GM19238 (cell line): ENCODE results near the gene MYOM1.

Experiments
- DNase-seq: peaks from one replicate; pipeline ENCODE4 v3.0.0; 2011; ENCODE audit warnings: low spot score; ENCODE audit not compliant: insufficient read length

MYOM1 gene

GRCh38 chr18:3190610-3191009 lies 29.2 kb downstream of the MYOM1 start:
- no peak for DNase-seq

- DNase-seq, result no peak
Observed at GRCh38 chr18:3189884-3190283, 29.9 kb downstream of the MYOM1 start.

- DNase-seq, result no peak
Observed at GRCh38 chr18:3186678-3187658, 32.8 kb downstream of the MYOM1 start.

DNA sequence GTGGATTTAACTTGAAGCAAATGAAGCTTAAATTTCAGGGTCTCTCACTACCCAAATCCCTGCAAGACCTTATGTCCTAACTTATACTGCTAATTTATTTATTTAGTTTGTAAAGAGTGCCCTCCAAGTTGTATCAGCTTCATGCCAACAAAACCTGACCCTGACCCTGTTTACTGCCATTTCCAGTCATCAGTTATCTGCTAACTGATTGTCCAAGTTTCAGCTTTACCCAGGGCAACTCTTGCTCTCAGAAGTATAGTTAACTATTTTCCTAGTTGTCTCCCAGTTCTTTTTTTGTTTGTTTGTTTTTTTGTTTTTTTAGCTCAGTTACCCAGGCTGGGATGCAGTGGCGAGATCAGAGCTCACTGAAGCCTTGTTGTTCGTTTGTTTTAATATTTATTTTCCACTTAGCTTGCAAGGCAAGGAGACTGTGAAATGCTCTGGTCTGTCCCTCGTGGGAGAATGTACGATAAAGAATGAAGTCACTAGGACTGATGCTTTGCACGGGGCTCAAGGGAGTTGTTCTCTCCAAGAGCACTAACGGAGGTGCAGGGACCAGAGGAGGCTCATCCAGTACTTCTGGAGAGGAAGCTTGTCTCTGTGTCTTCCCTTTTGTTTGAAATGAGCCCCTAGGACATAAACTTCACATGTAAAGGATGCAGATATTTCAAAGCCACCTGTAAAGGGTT lies 35.3 kb downstream of the MYOM1 start:
- no peak for DNase-seq

- no peak for DNase-seq
Observed at GRCh38 chr18:3183103-3183717, 36.6 kb downstream of the MYOM1 start.

GRCh38 chr18:3180325-3180724 lies 39.4 kb downstream of the MYOM1 start:
- no peak for DNase-seq

DNA sequence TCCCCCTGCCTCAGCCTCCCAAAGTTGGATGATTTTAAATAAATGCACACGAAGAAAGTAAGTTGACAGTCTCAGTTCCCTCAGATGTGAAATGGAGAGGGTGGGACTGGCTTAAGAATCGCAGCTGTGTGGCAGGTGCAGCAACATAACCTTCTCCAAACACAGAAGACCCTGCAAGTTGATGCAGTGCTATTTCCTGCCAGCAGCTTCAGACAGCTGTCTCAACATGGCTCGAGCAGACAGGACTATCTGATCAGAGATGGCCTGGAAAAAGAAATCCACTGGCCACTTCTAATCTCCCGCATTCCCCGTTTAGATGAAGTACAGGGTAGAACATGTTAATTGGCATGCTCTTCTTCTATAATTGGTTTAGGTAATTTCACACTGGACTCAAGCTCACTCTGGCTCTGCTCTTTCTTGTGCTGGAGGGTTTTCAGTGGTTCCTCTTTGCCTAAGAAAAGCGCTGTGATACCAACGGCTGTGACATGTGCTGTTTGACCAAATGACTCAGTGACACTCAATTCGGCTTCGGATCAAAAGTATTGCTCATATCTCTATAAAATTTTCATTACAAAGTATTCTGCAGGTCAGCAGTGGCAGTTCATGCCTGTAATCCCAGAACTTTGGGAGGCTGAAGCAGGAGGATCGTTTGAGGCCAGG lies 40.2 kb downstream of the MYOM1 start:
- DNase-seq, result peak; percentile 29

GRCh38 chr18:3177902-3178687 lies 41.7 kb downstream of the MYOM1 start:
- peak; percentile 45 for DNase-seq

- DNase-seq, result no peak
Observed at GRCh38 chr18:3175195-3175758, 44.5 kb downstream of the MYOM1 start.

DNA sequence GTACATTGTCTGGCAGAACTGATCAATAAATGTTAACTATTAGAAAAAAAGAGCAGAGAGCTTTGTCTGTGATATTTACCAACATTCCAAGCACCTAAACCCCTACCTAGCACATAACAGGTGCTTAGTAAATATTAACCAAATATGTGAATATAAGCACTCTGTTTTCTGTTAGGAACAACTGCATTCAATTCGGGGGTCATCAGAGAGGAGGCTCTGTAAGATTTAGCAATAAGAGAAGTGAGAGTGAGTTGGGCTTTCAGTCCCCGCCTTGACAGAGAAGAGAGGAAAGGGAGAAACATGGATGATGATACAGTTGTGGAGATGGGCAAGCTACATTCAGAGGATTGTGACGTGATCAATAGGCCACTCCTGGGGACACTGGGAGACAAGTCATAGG lies 47.7 kb downstream of the MYOM1 start:
- DNase-seq, result no peak

DNA sequence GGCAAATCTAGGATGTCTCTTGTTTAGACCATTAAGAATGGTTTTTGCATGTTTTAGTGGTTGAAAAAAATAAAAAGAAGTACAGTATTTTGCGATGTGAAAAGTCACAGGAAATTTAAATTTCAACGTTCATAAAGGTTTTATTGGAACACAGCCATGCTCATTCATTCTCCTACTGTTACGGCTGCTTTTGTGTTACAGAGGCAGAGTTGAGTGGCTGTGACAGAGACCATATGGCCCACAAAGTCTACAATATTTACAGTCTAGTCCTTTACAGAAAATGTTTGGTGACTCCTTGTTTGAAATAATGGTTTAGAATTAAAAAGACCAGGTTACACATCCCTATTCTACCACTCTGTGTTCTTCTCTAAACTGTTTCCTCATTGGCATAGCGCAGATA lies 48.1 kb downstream of the MYOM1 start:
- DNase-seq, result no peak

GRCh38 chr18:3170441-3171161 lies 49.2 kb downstream of the MYOM1 start:
- DNase-seq, result no peak

DNA sequence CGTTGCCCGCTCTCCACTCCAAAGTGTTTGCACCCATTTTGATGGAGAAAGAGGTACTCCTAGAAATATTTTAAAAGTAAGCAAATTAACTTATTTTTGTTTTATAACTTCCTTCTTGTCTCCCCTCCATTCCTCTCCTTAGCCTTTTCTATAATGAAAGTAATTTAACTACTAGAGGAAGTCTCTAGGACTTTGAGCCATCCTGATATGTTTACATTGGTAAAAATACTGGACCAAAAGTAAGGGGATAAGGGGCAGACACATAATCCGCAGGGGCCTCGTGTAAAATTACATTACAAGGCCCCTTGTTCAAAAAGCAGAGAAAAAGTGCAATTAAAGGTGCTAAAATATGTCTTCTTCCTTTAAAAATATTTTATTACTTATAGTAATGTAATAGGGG lies 55.4 kb downstream of the MYOM1 start:
- no peak for DNase-seq

DNA sequence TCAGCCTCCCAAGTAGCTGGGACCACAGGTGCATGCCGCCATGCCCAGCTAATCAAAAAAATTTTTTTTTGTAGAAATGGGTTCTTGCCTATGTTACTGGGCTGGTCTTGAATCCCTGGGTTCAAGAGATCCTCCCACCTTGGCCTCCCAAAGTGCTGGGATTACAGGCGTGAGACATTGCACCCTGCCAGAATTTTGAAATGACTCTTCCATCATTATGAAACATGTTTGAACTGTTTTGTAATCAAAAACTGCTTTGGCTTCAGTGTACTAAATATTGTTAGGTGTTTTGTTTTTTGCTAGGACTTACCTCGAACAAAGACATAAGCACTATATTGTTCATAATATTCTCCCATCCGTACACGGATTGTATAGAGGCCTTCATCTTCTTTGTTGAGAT lies 55.8 kb downstream of the MYOM1 start:
- DNase-seq, result no peak

GRCh38 chr18:3162181-3162580 lies 57.6 kb downstream of the MYOM1 start:
- DNase-seq, result no peak

DNA sequence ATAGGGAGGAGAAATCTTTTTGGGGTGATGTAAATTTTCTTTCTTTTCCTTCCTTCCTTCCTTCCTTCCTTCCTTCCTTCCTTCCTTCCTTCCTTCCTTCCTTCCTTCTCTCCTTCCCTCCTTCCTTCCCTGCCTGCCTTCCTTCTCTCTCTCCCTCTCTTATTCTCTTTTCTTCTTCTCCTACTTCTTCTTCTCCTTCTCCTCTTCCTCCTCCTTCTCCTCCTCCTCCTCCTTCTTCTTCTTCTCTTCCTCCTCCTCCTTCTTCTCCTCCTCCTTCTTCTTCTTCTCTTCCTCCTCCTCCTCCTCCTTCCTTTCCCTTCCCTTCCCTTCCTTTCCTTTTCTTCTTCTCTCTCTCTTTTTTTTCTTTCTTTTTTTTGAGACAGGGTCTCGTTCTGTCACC lies 59.9 kb downstream of the MYOM1 start:
- DNase-seq, result no peak

GRCh38 chr18:3157606-3158005 lies 62.2 kb downstream of the MYOM1 start:
- DNase-seq, result no peak

- DNase-seq, result no peak
Observed at GRCh38 chr18:3157086-3157485, 62.7 kb downstream of the MYOM1 start.

DNA sequence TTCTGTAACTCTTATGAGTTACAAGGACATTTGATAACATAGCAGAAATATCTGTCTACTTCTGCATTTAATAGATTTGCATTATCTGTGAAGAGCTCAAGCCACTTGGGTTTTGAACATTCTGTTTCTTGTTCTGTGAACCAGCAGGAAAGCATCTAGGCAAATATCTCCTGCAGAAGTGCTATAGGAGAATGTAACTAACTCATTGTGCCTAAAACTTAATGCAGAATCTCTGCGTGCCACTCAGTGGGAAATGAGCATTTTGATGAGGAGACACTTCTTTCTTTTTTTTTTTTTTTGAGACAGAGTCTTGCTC lies 63.5 kb downstream of the MYOM1 start:
- DNase-seq, result no peak

DNA sequence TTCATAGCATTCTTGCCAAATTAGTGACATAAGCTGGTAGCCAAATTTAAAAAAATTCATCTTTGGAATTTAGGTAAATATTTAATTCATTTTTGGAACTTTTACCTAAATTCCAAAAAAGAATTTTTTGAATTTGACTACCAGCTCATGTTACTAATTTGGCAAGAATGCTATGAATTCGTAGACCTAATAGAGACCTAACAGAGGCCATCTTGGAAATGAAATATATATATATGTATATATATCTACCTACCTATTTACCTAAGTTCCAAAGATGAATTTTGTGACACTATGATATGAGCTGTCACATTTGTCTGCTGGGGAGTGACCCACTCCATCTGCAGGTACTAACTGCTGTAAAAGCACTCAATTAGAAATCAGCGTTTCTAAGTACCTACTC lies 65.6 kb downstream of the MYOM1 start:
- DNase-seq, result no peak
